GM13976 (cell line): Measurements from ENCODE around the gene SDHA.

ENCODE experiments used
- DNase-seq: peaks from one replicate; pipeline ENCODE4 v3.0.0; 2012; ENCODE audit warnings: low spot score
- CTCF ChIP-seq: IDR thresholded peaks from 2 replicates; pipeline ENCODE4 v1.5.1; 2012; ENCODE audit warnings: borderline replicate concordance, mild to moderate bottlenecking; ENCODE audit not compliant: insufficient read depth; ENCODE audit errors: extremely low read depth, missing control alignments, control extremely low read depth
- in situ Hi-C: fragments of 300-500 bp; cut with MboI; formaldehyde crosslinking; loops from one replicate; pipeline ENCODE4 v1.12.0; 2022; ENCODE audit warnings: low sequenced_read_pairs, mixed read lengths, inconsistent platforms; ENCODE audit not compliant: unreplicated experiment

SDHA gene

GRCh38 chr5:189486-189885, 28.6 kb upstream of the SDHA start:
- DNase-seq = no peak
- no peak for TF ChIP-seq CTCF
- in situ Hi-C loops = no loop called here

- DNase-seq = no peak
- no peak for TF ChIP-seq CTCF
- in situ Hi-C loops = no loop called here
Measured at GRCh38 chr5:189976-190365, 28.1 kb upstream of the SDHA start.

GRCh38 chr5:190366-191035, 27.6 kb upstream of the SDHA start:
- in situ Hi-C loops = no loop called here
- TF ChIP-seq CTCF = no peak
- DNase-seq = no peak

GRCh38 chr5:191036-191948, 26.8 kb upstream of the SDHA start, which contains the start of gene LRRC14B:
Gene LRRC14B, plus strand, starts transcription at chr5:191495. Its CDS starts 44 bp downstream, at chr5:191539.
- in situ Hi-C loops = no loop called here
- TF ChIP-seq CTCF = no peak
- DNase-seq = no peak

- no peak for TF ChIP-seq CTCF
- DNase-seq = no peak
- in situ Hi-C loops = no loop called here
Measured at GRCh38 chr5:191949-192690, 26.0 kb upstream of the SDHA start.

GRCh38 chr5:192691-192969, 25.5 kb upstream of the SDHA start:
- in situ Hi-C loops = no loop called here
- no peak for TF ChIP-seq CTCF
- DNase-seq = no peak
